Rectal smooth muscle tissue (tissue), 1 donor: ENCODE results near the gene ULK2.

ENCODE experiments used
- H3K27ac ChIP-seq: one replicate; pipeline ENCODE4 v1.7.0; 2013; ENCODE audit warnings: low read depth, low read length, inconsistent platforms
- H3K27me3 ChIP-seq: one replicate; pipeline ENCODE4 v1.7.0; 2013; ENCODE audit warnings: low read length; ENCODE audit not compliant: control insufficient read depth, insufficient read depth
- H3K36me3 ChIP-seq: one replicate; pipeline ENCODE4 v1.7.0; 2013; ENCODE audit warnings: low read length; ENCODE audit not compliant: control insufficient read depth, insufficient read depth
- H3K4me1 ChIP-seq: one replicate; pipeline ENCODE4 v1.7.0; 2013; ENCODE audit warnings: low read length; ENCODE audit not compliant: control insufficient read depth, insufficient read depth
- H3K4me3 ChIP-seq: one replicate; pipeline ENCODE4 v1.7.0; 2013; ENCODE audit warnings: low read length
- H3K9ac ChIP-seq: one replicate; pipeline ENCODE4 v1.7.0; 2013; ENCODE audit warnings: low read length

ULK2 gene

GRCh38 chr17:19833914-19834313 lies 33.8 kb downstream of the ULK2 start:
- Histone ChIP-seq H3K4me1 (no peaks in the 10 kb centered on the region), H3K36me3 (no peaks in the 10 kb centered on the region), H3K9ac (no peak overlapping the region), H3K27me3 (no peaks in the 10 kb centered on the region), H3K27ac (no peak overlapping the region), H3K4me3 (no peak overlapping the region)

GRCh38 chr17:19830061-19830460 lies 37.7 kb downstream of the ULK2 start:
- Histone ChIP-seq H3K36me3 (no peaks in the 10 kb centered on the region), H3K4me1 (no peaks in the 10 kb centered on the region), H3K27me3 (no peaks in the 10 kb centered on the region), H3K9ac (no peak overlapping the region), H3K4me3 (no peak overlapping the region), H3K27ac (no peak overlapping the region)

- no peak overlapping the region for H3K4me3 ChIP-seq
- no peak overlapping the region for H3K9ac ChIP-seq
- peaks cover 2% of the 10 kb centered on the region for H3K36me3 ChIP-seq
- no peak overlapping the region for H3K27ac ChIP-seq
- no peaks in the 10 kb centered on the region for H3K27me3 ChIP-seq
- H3K4me1 ChIP-seq, result no peaks in the 10 kb centered on the region
These were observed 55.3 kb downstream of the ULK2 start for GRCh38 chr17:19812407-19812806.

GRCh38 chr17:19805006-19805405 lies 62.7 kb downstream of the ULK2 start:
- peaks cover under 1% of the 10 kb centered on the region for H3K36me3 ChIP-seq
- H3K27me3 ChIP-seq, result no peaks in the 10 kb centered on the region
- no peak overlapping the region for H3K27ac ChIP-seq
- no peak overlapping the region for H3K9ac ChIP-seq
- H3K4me1 ChIP-seq, result no peaks in the 10 kb centered on the region
- H3K4me3 ChIP-seq, result no peak overlapping the region

GRCh38 chr17:19800571-19800970 lies 67.2 kb downstream of the ULK2 start:
- Histone ChIP-seq H3K9ac (no peak overlapping the region), H3K4me1 (no peaks in the 10 kb centered on the region), H3K4me3 (no peak overlapping the region), H3K27ac (no peak overlapping the region), H3K27me3 (no peaks in the 10 kb centered on the region), H3K36me3 (peaks cover 15% of the 10 kb centered on the region)

GRCh38 chr17:19799796-19800195 lies 67.9 kb downstream of the ULK2 start:
- no peak overlapping the region for H3K4me3 ChIP-seq

GRCh38 chr17:19796457-19796856 lies 71.3 kb downstream of the ULK2 start:
- H3K9ac ChIP-seq, result no peak overlapping the region
- no peak overlapping the region for H3K27ac ChIP-seq
- H3K36me3 ChIP-seq, result peaks cover 21% of the 10 kb centered on the region
- H3K4me1 ChIP-seq, result no peaks in the 10 kb centered on the region
- H3K4me3 ChIP-seq, result no peak overlapping the region
- no peaks in the 10 kb centered on the region for H3K27me3 ChIP-seq

More at GRCh38 chr17:19799796-19800195, 67.9 kb downstream of the ULK2 start:
- Histone ChIP-seq H3K9ac (no peak overlapping the region), H3K36me3 (peaks cover 18% of the 10 kb centered on the region), H3K27ac (no peak overlapping the region), H3K4me1 (no peaks in the 10 kb centered on the region), H3K27me3 (no peaks in the 10 kb centered on the region)

- H3K27ac ChIP-seq, result no peak overlapping the region
- H3K27me3 ChIP-seq, result no peaks in the 10 kb centered on the region
- H3K4me1 ChIP-seq, result no peaks in the 10 kb centered on the region
- H3K4me3 ChIP-seq, result no peak overlapping the region
- no peak overlapping the region for H3K9ac ChIP-seq
- peaks cover 18% of the 10 kb centered on the region for H3K36me3 ChIP-seq
These were observed 75.7 kb downstream of the ULK2 start for GRCh38 chr17:19791918-19792550.

GRCh38 chr17:19787733-19788357 lies 79.9 kb downstream of the ULK2 start:
- no peak overlapping the region for H3K4me3 ChIP-seq
- H3K27ac ChIP-seq, result no peak overlapping the region
- H3K4me1 ChIP-seq, result no peaks in the 10 kb centered on the region
- H3K9ac ChIP-seq, result no peak overlapping the region
- H3K27me3 ChIP-seq, result no peaks in the 10 kb centered on the region
- peaks cover 8% of the 10 kb centered on the region for H3K36me3 ChIP-seq

- peaks cover 6% of the 10 kb centered on the region for H3K36me3 ChIP-seq
- no peak overlapping the region for H3K9ac ChIP-seq
- no peak overlapping the region for H3K4me3 ChIP-seq
- H3K4me1 ChIP-seq, result no peaks in the 10 kb centered on the region
- H3K27ac ChIP-seq, result no peak overlapping the region
- H3K27me3 ChIP-seq, result no peaks in the 10 kb centered on the region
These were observed 81.9 kb downstream of the ULK2 start for GRCh38 chr17:19785854-19786253.

- H3K9ac ChIP-seq, result no peak overlapping the region
- no peaks in the 10 kb centered on the region for H3K4me1 ChIP-seq
- no peaks in the 10 kb centered on the region for H3K27me3 ChIP-seq
- no peak overlapping the region for H3K27ac ChIP-seq
- no peak overlapping the region for H3K4me3 ChIP-seq
- peaks cover 2% of the 10 kb centered on the region for H3K36me3 ChIP-seq
These were observed 86.0 kb downstream of the ULK2 start for GRCh38 chr17:19781488-19782458.

GRCh38 chr17:19780846-19781245 lies 86.9 kb downstream of the ULK2 start:
- H3K9ac ChIP-seq, result no peak overlapping the region
- H3K4me3 ChIP-seq, result no peak overlapping the region
- no peaks in the 10 kb centered on the region for H3K4me1 ChIP-seq
- no peak overlapping the region for H3K27ac ChIP-seq
- no peaks in the 10 kb centered on the region for H3K27me3 ChIP-seq
- peaks cover 12% of the 10 kb centered on the region for H3K36me3 ChIP-seq
